ENCODE results near the gene KIAA1671. TPM values are rescaled to one million over a fixed set of nuclear protein-coding genes. Genes with fewer than 3 reads are reported as not detected.

The KIAA1671 gene
- total RNA-seq, 1 donor from 2014 or later: 40.7 TPM

- Histone ChIP-seq H3K9me3 (no peaks in the 10 kb centered on the region), H3K27me3 (ENCODE audit: low read depth) (no peaks in the 10 kb centered on the region), H3K4me1 (no peaks in the 10 kb centered on the region), H3K36me3 (peaks cover 54% of the 10 kb centered on the region), H3K27ac (no peak overlapping the region), H3K4me3 (no peak overlapping the region)
- ATAC-seq (no peak), DNase-seq (no peak)
- TF ChIP-seq, protein P1, sequence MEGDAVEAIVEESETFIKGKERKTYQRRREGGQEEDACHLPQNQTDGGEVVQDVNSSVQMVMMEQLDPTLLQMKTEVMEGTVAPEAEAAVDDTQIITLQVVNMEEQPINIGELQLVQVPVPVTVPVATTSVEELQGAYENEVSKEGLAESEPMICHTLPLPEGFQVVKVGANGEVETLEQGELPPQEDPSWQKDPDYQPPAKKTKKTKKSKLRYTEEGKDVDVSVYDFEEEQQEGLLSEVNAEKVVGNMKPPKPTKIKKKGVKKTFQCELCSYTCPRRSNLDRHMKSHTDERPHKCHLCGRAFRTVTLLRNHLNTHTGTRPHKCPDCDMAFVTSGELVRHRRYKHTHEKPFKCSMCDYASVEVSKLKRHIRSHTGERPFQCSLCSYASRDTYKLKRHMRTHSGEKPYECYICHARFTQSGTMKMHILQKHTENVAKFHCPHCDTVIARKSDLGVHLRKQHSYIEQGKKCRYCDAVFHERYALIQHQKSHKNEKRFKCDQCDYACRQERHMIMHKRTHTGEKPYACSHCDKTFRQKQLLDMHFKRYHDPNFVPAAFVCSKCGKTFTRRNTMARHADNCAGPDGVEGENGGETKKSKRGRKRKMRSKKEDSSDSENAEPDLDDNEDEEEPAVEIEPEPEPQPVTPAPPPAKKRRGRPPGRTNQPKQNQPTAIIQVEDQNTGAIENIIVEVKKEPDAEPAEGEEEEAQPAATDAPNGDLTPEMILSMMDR (IDR thresholded peaks at IDR 0.05): no peak
- intact Hi-C loops (cut with DNase I): no loop called here
Measured at GRCh38 chr22:25174156-25174887, 221.8 kb downstream of the KIAA1671 start.

GRCh38 chr22:25174888-25175411 is 222.4 kb downstream of the KIAA1671 start:
- H3K27ac ChIP-seq: no peak overlapping the region
- H3K4me3 ChIP-seq: no peak overlapping the region
- H3K36me3 ChIP-seq: peaks cover 54% of the 10 kb centered on the region
- no peak for DNase-seq
- no peaks in the 10 kb centered on the region for H3K9me3 ChIP-seq
- ATAC-seq: no peak
- intact Hi-C loops (cut with DNase I): no loop called here
- TF ChIP-seq, protein P1 (IDR thresholded peaks at IDR 0.05): no peak
- no peaks in the 10 kb centered on the region for H3K27me3 ChIP-seq (ENCODE audit: low read depth)
- no peaks in the 10 kb centered on the region for H3K4me1 ChIP-seq

- no peaks in the 10 kb centered on the region for H3K9me3 ChIP-seq
- DNase-seq: no peak
- H3K27me3 ChIP-seq (ENCODE audit: low read depth): no peaks in the 10 kb centered on the region
- ATAC-seq: no peak
- no peak overlapping the region for H3K4me3 ChIP-seq
- no peaks in the 10 kb centered on the region for H3K4me1 ChIP-seq
- intact Hi-C loops (cut with DNase I): no loop called here
- H3K36me3 ChIP-seq: peaks cover 60% of the 10 kb centered on the region
- no peak overlapping the region for H3K27ac ChIP-seq
- TF ChIP-seq, protein P1 (IDR thresholded peaks at IDR 0.05): no peak
Measured at GRCh38 chr22:25176175-25176574, 223.7 kb downstream of the KIAA1671 start.

- intact Hi-C loops (cut with DNase I): no loop called here
- Histone ChIP-seq H3K4me3 (no peak overlapping the region), H3K9me3 (no peaks in the 10 kb centered on the region), H3K4me1 (no peaks in the 10 kb centered on the region), H3K27ac (no peak overlapping the region), H3K36me3 (peaks cover 57% of the 10 kb centered on the region), H3K27me3 (ENCODE audit: low read depth) (no peaks in the 10 kb centered on the region)
- ATAC-seq (no peak), DNase-seq (no peak)
- TF ChIP-seq, protein P1 (IDR thresholded peaks at IDR 0.05): no peak
Measured at GRCh38 chr22:25176799-25177198, 224.3 kb downstream of the KIAA1671 start.

DNA sequence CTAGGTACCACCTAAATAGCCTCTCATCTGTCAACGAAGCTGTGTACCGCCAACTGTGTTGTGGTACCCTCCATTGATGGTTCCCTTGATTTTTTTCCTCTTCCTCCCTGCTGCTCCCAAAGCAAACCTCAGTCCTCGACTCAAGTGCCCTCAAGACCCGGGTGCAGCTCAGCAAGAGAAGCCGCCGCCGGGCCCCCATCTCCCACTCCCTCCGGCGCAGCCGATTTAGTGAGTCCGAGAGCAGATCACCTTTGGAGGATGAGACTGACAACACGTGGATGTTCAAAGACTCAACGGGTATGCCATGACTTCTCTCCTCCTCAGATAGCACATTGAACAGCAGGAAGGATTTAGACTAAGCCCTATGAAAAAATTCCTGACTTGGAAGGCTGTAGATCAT is 224.7 kb downstream of the KIAA1671 start:
- H3K27me3 ChIP-seq (ENCODE audit: low read depth): no peaks in the 10 kb centered on the region
- intact Hi-C loops (cut with DNase I): no loop called here
- H3K36me3 ChIP-seq: peaks cover 56% of the 10 kb centered on the region
- H3K27ac ChIP-seq: no peak overlapping the region
- no peaks in the 10 kb centered on the region for H3K9me3 ChIP-seq
- no peak overlapping the region for H3K4me3 ChIP-seq
- H3K4me1 ChIP-seq: peaks cover 3% of the 10 kb centered on the region
- ATAC-seq (no peak), DNase-seq (no peak)
- TF ChIP-seq, protein P1 (IDR thresholded peaks at IDR 0.05): no peak

Measured in lower lobe of right lung (tissue), 2 donors.